Smooth muscle cell (in vitro differentiated cells): ENCODE measurements around the gene C5orf24. TPM values are rescaled to one million over a fixed set of nuclear protein-coding genes. Genes with fewer than 3 reads are reported as not detected.
"Not testable (repeated sequence)": the region's sequence is repeated elsewhere in the genome, so short reads cannot be mapped to it uniquely, and the experiment has no call there.

Experiments
- DNase-seq: peaks from one replicate; lab custom pipeline; 2025; ENCODE audit not compliant: unreplicated experiment; lab: John Stamatoyannopoulos, UW
- H2AFZ ChIP-seq: fragments of 200-600 bp; sonication (generic); 2 replicates; pipeline ENCODE4 v1.6.0; 2016; ENCODE audit warnings: antibody characterized with exemption, low read depth, mild to moderate bottlenecking
- H3F3A ChIP-seq: fragments of 200-600 bp; sonication (generic); 2 replicates; pipeline ENCODE4 v1.6.0; 2017; ENCODE audit warnings: antibody characterized with exemption, low read depth
- H3K27ac ChIP-seq: fragments of 200-600 bp; sonication (generic); 2 replicates; pipeline ENCODE4 v1.5.1; 2016; ENCODE audit warnings: low read depth, mild to moderate bottlenecking
- H3K27me3 ChIP-seq: fragments of 200-600 bp; sonication (generic); 2 replicates; pipeline ENCODE4 v1.6.1; 2016; ENCODE audit warnings: low read depth, mild to moderate bottlenecking
- H3K36me3 ChIP-seq: fragments of 200-600 bp; sonication (generic); 2 replicates; pipeline ENCODE4 v1.5.1; 2016; ENCODE audit warnings: low read depth
- H3K4me1 ChIP-seq: fragments of 200-600 bp; sonication (generic); 2 replicates; pipeline ENCODE4 v1.5.1; 2016; ENCODE audit warnings: low read depth
- H3K4me2 ChIP-seq: fragments of 200-600 bp; sonication (generic); 2 replicates; pipeline ENCODE4 v1.6.0; 2016; ENCODE audit warnings: mild to moderate bottlenecking
- H3K4me3 ChIP-seq: fragments of 200-600 bp; sonication (generic); 2 replicates; pipeline ENCODE4 v1.5.1; 2016; ENCODE audit warnings: mild to moderate bottlenecking
- H3K79me2 ChIP-seq: fragments of 200-600 bp; sonication (generic); 2 replicates; pipeline ENCODE4 v1.6.0; 2016; ENCODE audit warnings: low read depth, mild to moderate bottlenecking
- H3K9ac ChIP-seq: fragments of 200-600 bp; sonication (generic); 2 replicates; pipeline ENCODE4 v1.6.0; 2016; ENCODE audit warnings: low read depth
- H3K9me3 ChIP-seq: fragments of 200-600 bp; sonication (generic); replicated peaks from 2 replicates; pipeline ENCODE4 v1.5.1; 2016; ENCODE audit warnings: low read depth
- H4K20me1 ChIP-seq: fragments of 200-600 bp; sonication (generic); 2 replicates; pipeline ENCODE4 v1.6.0; 2016; ENCODE audit warnings: low read depth
- CTCF ChIP-seq: fragments of 200-600 bp; sonication (generic); IDR thresholded peaks from 2 replicates; pipeline ENCODE4 v1.5.1; 2017; ENCODE audit warnings: borderline replicate concordance, mild to moderate bottlenecking, antibody characterized with exemption; ENCODE audit not compliant: insufficient read depth, poor library complexity, severe bottlenecking
- WGBS: methylation state at CpG from one replicate; pipeline ENCODE4 v1.1.7; 2016; ENCODE audit warnings: low lambda C conversion rate; 5-methylcytosine and 5-hydroxymethylcytosine counted together
- polyA plus RNA-seq: library from polyadenylated mRNA; unstranded; fragments of >200 nt; fragmentation: Nextera tagmentation; extraction: Ambion mirVana; gene quantifications from 2 replicates; pipeline ENCODE4 v1.2.1, GENCODE V29; 2016
- total RNA-seq: library from RNA; depleted of rRNA; stranded (reverse); fragments of >200 nt; gene quantifications from 2 replicates; pipeline ENCODE4 v1.2.3, GENCODE V29; 2014

Gene C5orf24
- total and polyA plus RNA-seq, 2 experiments from 2014 or later, result 34.3 to 88.3 TPM

- H3K4me3 ChIP-seq, result no peak overlapping the region
- H2AFZ ChIP-seq, result no peak overlapping the region
- H3K9me3 ChIP-seq, result no peaks in the 10 kb centered on the region
- H3F3A ChIP-seq, result peaks cover 9% of the 10 kb centered on the region
- TF ChIP-seq CTCF, result peak; percentile 26
- peaks cover 8% of the 10 kb centered on the region for H3K4me1 ChIP-seq
- H4K20me1 ChIP-seq, result peaks cover 74% of the 10 kb centered on the region
- no peaks in the 10 kb centered on the region for H3K27me3 ChIP-seq
- peaks cover 90% of the 10 kb centered on the region for H3K79me2 ChIP-seq
- H3K36me3 ChIP-seq, result peaks cover 11% of the 10 kb centered on the region
- WGBS, result 100% methylated on average over 1 of the region's 1 CpG
- no peak for DNase-seq
- H3K27ac ChIP-seq, result peak overlapping the region; percentile 42
- H3K9ac ChIP-seq, result no peak overlapping the region
- peak overlapping the region; percentile 28 for H3K4me2 ChIP-seq
Measured at GRCh38 chr5:134851307-134851923, 5.6 kb downstream of the C5orf24 start.

- not testable (repeated sequence) for H2AFZ ChIP-seq, H3K4me3 ChIP-seq, H3K9me3 ChIP-seq, H3K27me3 ChIP-seq, H3K4me2 ChIP-seq, H3K9ac ChIP-seq, H3F3A ChIP-seq, H3K27ac ChIP-seq, DNase-seq, H3K4me1 ChIP-seq
- Histone ChIP-seq H4K20me1 (peaks cover 73% of the 10 kb centered on the region), H3K79me2 (peaks cover 57% of the 10 kb centered on the region), H3K36me3 (peaks cover 36% of the 10 kb centered on the region)
- 96% methylated on average over 7 of the region's 7 CpGs for WGBS
Measured at GRCh38 chr5:134856465-134856864, 10.7 kb downstream of the C5orf24 start.

DNA sequence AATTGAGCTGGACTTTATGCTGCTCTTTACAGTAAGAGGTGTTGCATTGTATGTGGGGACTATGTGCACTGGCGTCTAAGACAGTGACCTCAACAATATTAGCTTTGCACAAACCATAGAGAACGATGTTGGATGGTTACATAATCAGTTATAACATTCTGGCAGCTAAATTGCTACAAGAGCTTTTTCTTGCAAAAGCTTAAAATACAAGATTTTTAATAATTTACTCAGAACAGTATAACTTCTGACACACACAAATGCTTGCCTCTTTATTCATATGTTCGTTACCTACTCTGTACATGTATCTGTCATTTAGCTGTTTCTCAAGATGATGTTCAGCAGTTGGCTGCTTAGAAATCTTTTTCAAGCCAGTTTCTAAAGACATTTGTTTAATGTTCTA is 11.6 kb downstream of the C5orf24 start:
- WGBS, result 94% methylated on average over 3 of the region's 3 CpGs
- Histone ChIP-seq H2AFZ (no peak overlapping the region), H3K36me3 (peaks cover 36% of the 10 kb centered on the region)

GRCh38 chr5:134864707-134865106 is 18.9 kb downstream of the C5orf24 start:
- Histone ChIP-seq H3K4me3 (no peak overlapping the region), H3K4me1 (no peaks in the 10 kb centered on the region), H3K27me3 (no peaks in the 10 kb centered on the region), H4K20me1 (peaks cover 7% of the 10 kb centered on the region), H3K36me3 (peaks cover 6% of the 10 kb centered on the region), H3K79me2 (no peaks in the 10 kb centered on the region), H3K9me3 (no peaks in the 10 kb centered on the region), H2AFZ (no peak overlapping the region), H3K4me2 (no peak overlapping the region), H3K27ac (no peak overlapping the region), H3F3A (no peaks in the 10 kb centered on the region), H3K9ac (no peak overlapping the region)
- no peak for TF ChIP-seq CTCF
- whole genome bisulfite sequencing, result 93% methylated on average over 2 of the region's 2 CpGs
- no peak for DNase-seq

More for the DNA sequence above, 11.6 kb downstream of the C5orf24 start:
- no peaks in the 10 kb centered on the region for H3K9me3 ChIP-seq
- no peak overlapping the region for H3K4me3 ChIP-seq
- DNase-seq, result no peak
- no peak overlapping the region for H3K4me2 ChIP-seq
- no peak for TF ChIP-seq CTCF
- no peaks in the 10 kb centered on the region for H3K4me1 ChIP-seq
- peaks cover 48% of the 10 kb centered on the region for H3K79me2 ChIP-seq
- H4K20me1 ChIP-seq, result peaks cover 64% of the 10 kb centered on the region
- no peak overlapping the region for H3K9ac ChIP-seq
- H3K27ac ChIP-seq, result no peak overlapping the region
- peaks cover 4% of the 10 kb centered on the region for H3F3A ChIP-seq
- H3K27me3 ChIP-seq, result no peaks in the 10 kb centered on the region
